Measurements from ENCODE around the gene KCNK3.
"Not testable (repeated sequence)": the region's sequence is repeated elsewhere in the genome, so short reads cannot be mapped to it uniquely, and the experiment has no call there.

Gene KCNK3

DNA sequence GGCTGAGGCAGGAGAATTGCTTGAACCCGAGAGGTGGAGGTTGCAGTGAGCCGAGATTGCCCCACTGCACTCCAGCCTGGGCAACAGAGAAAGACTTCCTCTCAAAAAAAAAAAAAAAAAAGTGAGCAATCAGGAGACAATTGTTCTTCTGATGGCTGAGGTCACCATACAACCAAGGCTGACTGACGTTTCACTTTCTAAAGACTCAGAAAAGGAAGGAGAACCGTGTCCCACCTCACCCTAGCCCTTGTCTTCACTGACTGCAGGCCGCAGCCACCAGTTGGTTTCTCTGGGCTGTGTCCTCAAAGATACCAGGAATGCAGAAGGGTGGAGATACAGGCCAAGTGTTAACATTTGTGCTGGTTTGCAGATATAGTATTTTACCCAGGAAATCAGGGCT lies 63.8 kb downstream of the KCNK3 start:
- no peak for DNase-seq (ENCODE audit: low spot score)

DNA sequence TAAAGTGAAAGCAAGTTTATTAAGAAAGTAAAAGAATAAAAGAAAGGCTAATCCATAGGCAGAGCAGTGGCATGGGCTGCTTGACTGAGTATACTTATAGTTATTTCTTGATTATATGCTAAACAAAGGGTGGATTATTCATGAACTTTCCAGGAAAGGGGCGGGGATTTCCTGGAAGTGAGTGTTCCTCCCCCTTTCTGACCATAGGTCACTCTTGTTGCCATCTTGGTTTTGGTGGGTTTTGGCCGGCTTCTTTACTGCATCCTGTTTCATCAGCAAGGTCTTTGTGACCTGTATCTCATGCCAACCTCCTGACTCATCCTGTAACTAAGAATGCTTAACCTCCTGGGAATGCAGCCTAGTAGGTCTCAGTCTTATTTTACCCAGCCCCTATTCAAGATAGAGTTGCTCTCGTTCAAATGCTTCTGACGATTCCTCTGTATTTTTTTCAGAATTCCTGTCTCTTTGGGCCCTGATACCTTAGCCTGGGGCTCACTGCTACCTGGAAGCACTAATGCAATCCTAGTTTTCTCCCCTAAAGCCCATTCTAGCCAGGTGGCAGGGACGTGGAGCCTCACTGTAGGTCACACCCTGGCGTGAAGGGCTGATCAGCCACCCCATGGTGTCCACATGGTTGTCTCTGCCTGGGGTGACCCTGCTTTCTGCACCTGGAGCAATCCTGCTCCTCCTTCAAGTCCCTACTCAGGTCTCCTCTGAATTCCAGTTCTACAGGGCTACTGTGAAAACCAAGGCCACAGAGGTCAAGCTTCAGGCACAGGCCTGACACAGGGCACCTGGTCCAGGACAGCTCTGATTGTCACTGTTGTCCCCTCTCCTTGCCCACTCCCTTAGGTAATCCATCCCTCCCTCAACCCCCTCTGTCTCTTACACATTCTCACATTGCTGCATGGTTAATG lies 65.6 kb downstream of the KCNK3 start:
- no peak for DNase-seq (ENCODE audit: low spot score)

DNA sequence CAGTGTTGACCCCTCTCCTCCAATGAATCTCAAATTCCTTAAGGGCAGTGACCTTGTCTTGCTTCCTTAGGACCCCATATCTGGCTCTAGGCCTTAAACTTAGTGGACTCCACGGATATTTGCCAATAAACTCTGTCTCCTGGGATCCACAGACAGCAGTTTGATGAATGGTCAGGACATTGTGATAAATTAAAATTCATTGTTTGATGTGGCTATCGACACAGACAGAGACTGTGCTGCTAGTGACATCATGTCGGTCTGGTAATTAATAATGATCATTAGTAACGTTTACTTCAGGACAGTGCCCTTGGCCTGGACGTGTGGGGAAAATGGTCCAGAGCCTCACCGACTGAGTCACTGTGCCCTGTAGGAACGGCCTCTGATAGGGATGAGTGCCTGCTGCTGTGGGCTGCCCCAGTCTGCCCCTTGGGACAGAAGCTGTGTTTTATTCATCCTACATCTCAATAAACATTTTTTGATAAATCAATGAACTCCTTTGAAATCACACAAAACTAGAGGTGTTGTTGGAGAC lies 66.3 kb downstream of the KCNK3 start:
- DNase-seq (ENCODE audit: low spot score) = no peak

DNA sequence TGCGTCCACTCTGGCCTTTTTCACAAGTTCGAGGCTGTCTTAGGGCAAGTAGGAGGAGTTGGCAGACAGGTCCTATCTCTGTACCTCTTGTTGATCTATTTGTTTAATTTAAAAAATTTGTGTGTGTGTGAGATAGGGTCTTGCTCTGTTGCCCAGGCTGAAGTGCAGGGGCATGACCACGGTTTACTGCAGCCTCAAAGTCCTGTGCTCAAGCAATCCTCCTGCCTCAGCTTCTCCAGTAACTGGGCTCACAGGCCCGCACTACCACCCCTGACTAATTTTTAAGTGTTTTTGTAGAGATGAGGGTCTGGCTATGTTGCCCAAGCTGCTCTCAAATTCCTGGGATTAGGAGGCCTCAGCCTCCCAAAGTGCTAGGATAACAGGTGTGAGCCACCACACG lies 67.3 kb downstream of the KCNK3 start:
- DNase-seq (ENCODE audit: low spot score) = no peak

DNA sequence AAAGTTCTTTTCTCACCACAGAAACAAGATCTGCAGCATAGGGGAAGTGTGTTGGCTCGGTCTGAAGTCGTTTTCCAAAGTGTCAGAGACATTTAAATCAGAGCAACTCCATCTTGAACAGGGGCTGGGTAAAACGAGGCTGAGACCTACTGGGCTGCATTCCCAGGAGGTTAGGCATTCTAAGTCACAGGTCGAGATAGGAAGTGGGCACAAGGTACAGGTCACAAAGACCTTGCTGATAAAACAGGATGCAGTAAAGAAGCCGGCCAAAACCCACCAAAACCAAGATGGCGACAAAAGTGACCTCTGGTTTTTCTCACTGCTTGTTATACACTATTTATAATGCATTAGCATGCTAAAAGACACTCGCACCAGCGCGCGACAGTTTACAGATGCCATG lies 68.5 kb downstream of the KCNK3 start:
- not testable (repeated sequence) for DNase-seq (ENCODE audit: low spot score)

DNA sequence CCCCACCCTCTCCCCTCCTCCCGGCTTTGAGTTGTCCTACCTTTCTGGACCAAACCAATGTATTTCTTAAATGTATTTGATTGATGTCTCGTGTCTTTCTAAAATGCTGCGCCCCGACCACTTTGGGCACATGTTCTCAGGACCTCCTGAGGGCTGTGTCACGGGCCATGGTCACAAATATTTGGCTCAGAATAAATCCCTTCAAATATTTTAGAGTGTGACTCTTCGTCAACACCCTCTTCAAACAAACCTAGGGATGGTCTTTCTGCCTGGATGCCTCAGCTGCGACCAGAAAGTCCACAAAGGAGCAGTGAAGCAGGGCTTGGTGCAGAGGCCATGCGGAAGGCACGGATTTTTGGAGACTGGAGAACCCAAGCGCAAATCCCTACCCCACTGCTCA lies 70.5 kb downstream of the KCNK3 start:
- no peak for DNase-seq (ENCODE audit: low spot score)

DNA sequence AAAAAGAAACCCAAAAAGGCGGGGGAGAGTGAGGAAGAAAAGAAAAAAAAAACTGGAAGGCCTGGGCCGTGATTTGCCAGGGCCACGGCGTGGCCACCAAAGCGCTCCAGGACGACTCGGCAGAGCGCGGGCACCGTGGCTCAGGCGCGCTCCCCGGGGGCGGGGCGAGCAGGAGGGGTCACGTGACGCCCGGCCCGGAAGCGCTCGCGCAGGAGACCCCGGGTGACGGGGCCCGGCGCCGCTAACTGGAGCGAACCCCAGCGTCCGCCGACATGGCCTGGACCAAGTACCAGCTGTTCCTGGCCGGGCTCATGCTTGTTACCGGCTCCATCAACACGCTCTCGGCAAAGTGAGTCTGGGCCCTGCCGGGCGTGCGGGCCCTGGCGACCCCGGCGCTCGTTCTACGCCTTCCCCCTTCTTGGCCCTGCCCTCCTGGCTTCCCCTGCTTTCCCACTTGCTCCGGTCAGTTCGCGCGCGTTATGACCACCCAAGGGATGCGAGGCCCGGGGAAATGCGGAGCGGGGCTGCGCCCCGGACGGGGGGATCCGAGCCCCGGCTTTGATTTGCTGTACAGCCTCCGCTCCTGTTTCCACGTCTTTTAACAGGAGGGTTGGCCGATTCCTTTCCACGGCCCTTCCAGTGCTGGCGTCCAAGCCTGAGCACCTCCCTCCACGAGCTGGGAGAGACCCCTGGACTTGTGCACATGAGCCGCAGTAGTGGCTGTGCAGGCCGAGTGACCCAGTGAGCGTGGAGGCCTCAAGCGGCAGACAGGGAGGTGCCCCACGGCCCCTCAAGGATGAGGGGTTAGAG lies 71.8 kb downstream of the KCNK3 start, which contains the start of gene SLC35F6:
SLC35F6 (plus strand) TSS at position 207 of the 810 bp plus-strand sequence; CDS start at position 273, 66 bp downstream.
- DNase-seq (ENCODE audit: low spot score) = peak; percentile 81

DNA sequence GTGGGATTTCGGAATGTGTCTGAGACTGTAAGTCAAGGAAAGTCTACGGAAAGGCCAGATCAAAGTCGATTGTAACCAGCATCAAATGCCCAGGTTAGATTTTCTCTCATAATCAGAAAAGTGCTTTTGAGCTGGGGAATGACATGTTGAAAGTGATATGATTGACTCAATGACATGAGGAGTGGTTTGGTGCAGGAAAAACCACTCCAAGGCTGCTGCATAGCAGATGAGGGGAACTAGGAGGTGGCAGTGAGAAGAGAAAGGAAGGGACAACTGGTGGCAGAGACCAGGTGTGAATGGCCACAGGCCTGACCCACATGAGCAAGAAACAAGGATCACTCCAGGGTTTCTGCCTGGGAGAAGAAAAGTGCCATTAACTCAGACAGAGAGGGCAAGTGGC lies 72.4 kb downstream of the KCNK3 start:
- no peak for DNase-seq (ENCODE audit: low spot score)

DNA sequence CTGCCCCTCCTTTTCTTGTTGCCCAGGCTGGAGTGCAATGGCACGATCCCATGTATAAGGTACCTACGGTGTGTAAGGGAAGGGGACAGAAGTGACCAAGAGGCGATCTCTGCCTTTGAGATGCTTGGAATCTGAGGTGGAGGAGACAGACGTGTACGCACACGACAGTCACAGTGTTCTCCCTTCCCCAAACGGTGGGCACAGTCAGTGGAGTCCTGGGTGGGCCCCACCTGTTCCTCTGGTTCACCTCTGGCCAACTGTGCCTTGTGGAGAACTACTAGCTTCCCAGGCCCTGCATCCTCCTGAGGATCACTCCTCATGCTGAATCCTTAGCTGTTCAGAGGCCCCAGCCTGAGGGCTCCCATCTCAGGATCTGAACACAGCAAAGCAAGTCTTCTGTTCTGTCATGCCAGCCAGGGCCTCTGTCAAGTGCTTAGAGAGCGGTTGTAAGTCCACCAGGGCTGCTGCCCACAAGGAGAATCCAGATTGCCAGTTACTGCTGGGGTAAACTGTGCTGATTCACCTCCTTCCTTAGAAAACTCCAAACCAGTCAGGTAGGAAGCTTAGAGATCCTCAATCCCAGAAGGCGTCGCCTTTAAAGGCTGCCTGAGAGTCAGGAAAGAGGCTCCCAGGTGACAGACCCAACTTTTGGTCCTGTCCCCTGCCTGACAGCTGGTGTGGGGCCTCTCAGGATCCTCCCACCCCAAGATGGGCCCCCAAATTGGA lies 73.1 kb downstream of the KCNK3 start:
- DNase-seq (ENCODE audit: low spot score) = no peak

DNA sequence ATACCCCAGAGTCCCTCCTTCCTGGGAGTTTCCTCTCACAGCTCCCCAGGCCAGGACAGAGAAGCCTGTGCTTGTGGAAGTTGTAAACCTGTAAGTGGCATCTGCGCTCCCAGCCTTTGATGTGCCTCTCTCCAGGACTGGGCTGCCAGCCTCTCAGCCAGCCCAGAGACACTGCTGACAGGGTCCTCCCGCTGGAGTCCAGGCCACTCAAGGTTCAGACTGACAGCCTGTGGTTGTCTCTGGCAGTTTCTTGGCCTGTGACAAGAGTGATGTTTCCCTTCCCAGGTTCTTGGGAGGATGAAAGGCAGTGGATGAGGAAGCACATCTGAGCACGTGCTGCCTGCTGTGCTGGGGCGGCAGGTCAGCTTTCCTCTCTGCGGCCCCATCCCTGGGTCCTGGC lies 74.6 kb downstream of the KCNK3 start:
- DNase-seq (ENCODE audit: low spot score) = no peak

DNA sequence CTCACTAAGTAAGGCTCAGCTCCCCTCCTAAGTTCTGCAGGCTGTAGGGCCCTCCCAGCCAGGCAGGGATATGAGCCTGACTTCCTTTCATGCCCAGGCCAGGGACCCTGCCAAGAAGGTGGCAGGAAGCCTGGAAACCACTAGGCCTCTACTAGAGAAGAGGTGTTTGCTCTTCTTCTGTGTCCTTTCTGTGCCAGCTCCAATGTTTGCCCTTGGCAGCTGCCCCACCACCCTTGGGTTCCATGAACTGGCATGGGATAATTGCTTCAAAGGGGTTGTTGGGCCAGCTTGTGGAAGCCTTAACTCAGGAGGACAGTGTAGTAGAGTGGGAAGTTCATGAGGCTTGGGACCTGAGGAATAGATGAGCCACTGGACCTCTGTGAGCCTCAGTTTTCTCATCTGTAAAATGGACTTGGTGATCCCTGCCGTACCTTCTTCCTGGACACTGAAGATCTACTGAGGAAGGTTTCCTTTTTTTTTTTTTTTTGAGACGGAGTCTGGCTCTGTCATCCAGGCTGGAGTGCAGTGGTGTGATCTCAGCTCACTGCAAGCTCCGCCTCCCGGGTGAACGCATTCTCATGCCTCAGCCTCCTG lies 75.5 kb downstream of the KCNK3 start:
- no peak for DNase-seq (ENCODE audit: low spot score)

DNA sequence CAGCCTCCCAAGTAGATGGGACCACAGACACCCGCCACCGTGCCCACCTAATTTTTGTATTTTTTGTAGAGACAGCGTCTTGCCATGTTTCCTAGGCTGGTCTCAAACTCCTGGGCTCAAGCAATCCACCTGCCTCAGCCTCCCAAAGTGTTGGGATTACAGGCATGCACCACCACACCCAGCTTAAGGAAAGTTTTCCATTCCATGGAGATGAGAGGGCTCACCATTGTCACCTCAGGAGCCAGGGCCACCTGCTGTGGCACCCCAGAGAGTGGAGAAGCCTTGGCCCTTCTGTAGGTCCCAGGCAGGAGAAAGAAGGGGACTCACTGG lies 76.2 kb downstream of the KCNK3 start:
- DNase-seq (ENCODE audit: low spot score) = no peak

DNA sequence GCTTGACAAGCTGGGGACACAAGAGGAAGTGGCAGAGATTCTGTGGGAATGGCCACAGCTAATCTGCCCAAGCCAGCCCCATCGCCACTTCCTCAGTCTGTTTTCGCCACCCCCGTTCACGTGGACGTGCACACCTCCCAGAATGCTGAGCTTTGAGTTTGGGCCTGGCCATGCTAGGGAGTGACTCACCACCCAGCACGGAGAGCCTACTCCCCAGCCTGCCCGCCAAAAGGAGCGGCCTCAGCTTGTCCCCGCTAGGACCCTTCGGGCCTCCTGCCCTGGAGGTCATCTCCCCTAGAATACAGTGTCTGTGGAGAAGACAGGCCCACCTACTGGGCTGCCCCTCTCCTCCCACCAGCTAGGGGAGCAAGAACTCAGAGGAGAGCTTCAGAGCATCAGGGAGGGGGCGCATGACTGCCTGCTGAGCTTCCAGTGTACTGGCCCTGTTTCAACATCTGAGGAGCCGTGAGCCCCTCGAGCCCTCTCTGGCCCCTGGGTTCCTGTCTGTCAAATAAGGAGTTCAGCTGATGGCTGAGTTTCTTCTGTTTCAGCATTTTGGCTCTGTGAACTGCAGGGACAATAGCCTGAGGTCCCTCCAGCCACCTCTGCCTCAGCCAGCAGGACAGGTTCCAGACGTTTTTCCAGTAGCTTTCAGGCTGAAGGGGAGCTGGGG lies 76.7 kb downstream of the KCNK3 start:
- peak; percentile 72 for DNase-seq (ENCODE audit: low spot score)

DNA sequence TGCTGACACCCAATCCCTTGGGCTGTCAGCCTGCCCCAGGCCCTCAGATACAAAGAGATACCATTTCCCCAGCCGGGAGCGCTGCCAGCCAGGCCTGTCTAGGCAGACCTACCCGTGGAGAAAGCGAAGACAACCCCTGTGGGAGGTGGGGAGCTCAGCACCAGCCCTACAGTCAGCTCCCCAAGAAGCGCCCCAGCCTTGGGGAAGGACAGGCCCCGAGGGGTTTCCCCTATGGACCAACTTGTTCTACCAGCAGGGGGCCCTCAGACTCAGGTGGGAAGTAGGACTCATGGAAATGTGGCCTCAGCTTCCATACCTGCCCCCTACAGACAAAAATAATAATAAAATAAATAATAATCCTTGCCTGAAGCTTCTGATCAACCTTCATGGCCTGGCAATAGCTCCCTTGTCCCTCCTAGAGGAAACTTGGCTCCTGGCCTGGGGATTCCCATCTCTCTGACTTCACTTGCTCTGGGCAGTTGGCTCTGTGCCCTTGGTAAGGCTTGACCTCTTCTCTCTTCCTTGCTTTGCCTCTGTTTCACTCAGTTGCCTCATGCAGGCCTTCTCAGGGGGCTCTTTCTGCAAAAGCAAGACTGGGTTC lies 78.6 kb downstream of the KCNK3 start:
- DNase-seq (ENCODE audit: low spot score) = peak; percentile 84

DNA sequence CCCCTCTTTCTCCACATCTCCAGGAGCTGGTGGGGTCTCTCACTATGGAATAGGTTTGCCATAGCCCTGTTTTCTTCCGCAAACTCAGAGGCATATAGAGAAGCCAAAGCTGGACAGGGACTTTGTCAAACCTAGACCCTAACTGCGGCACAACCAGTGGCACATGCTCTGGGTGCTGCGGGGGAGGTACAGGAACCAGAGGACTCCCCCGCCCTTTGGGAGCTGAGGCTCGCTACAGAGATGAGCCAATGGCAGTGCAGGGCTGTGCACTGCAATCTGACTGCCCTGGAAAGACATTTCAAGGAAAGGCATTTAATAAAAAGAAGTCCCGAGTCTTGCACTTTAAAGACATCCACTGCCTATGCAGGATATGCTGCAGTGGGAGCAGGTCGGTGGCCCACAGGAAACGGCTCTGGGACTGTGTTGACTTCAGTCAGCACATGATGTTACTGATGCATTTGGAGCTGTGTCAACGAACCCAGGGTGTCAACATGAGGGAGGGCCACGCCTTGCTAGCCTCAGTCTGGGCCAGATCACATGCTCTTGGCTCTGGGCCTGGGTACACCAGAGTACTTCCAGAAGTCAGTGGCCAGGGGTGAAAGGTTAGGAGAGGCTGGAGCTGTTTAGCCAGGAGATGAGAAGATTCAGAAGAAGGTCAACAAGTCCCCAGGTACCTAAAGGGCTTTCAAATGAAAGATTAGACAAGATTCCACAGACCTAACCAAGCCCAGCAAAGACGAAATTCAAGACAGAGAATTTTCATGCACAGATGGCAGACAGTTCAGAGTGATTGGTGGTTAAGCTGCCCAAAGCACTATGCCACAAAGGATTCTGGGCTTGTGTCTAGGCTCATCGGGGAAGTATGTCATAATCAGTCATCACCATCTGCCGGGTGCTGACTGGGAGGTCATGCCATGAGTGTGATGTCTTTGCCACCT lies 79.8 kb downstream of the KCNK3 start:
- peak; percentile 84 for DNase-seq (ENCODE audit: low spot score)

DNA sequence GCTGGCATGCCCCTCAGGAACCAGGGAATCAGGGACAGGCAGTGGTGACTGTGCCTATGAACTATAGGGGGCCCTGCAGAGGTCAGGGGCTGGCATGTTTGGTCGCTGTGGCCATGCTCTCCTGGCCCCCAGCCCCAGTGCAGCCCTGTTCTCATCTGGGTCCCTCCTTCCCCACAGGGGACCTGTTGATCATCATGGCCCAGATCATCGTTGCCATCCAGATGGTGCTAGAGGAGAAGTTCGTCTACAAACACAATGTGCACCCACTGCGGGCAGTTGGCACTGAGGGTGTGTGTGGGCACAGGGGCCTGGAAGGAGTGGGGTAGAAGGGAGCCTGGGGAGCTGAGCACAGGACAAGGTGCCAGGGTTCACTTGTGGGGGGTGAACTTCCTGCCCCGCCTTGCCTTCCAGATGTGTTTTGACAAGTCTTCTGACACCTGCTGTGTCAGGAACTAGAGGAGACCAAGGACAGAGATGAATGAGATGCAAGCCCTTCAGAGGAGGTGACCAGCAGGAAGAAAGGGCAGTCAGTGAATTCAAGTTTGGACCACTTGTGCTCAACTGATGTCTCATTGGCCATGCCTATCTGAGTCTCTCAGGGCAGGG lies 83.8 kb downstream of the KCNK3 start:
- no peak for DNase-seq (ENCODE audit: low spot score)

DNA sequence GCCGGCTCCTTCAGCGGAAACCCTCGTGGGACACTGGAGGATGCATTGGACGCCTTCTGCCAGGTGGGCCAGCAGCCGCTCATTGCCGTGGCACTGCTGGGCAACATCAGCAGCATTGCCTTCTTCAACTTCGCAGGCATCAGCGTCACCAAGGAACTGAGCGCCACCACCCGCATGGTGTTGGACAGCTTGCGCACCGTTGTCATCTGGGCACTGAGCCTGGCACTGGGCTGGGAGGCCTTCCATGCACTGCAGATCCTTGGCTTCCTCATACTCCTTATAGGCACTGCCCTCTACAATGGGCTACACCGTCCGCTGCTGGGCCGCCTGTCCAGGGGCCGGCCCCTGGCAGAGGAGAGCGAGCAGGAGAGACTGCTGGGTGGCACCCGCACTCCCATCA lies 85.6 kb downstream of the KCNK3 start:
- no peak for DNase-seq (ENCODE audit: low spot score)

DNA sequence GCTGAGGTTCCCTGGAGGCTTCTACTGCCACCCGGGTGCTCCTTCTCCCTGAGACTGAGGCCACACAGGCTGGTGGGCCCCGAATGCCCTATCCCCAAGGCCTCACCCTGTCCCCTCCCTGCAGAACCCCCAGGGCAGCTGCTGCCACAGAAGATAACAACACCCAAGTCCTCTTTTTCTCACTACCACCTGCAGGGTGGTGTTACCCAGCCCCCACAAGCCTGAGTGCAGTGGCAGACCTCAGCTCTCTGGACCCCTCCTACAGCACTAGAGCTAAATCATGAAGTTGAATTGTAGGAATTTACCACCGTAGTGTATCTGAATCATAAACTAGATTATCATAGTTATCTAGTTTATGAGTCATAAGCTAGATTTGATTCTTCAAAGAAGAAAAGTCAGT lies 86.0 kb downstream of the KCNK3 start:
- no peak for DNase-seq (ENCODE audit: low spot score)

DNA sequence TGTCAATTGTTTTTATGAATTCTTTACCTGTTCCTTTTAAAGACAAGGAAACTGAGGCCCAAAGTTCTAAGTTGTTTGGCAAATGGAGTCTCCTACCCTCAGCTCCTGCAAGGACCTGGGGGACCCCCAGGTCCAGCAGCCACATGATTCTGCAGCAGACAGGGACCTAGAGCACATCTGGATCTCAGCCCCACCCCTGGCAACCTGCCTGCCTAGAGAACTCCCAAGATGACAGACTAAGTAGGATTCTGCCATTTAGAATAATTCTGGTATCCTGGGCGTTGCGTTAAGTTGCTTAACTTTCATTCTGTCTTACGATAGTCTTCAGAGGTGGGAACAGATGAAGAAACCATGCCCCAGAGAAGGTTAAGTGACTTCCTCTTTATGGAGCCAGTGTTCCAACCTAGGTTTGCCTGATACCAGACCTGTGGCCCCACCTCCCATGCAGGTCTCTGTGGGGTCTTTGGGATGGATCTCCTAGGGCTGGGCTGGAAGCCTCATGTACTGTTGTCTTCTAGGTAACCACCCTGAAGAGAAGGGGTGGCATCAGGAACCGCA lies 87.8 kb downstream of the KCNK3 start:
- no peak for DNase-seq (ENCODE audit: low spot score)

Measured in globus pallidus (tissue), 1 donor.